HG02981 (cell line): Measurements from ENCODE around the gene AGPAT2.
"Not testable (repeated sequence)": the region's sequence is repeated elsewhere in the genome, so short reads cannot be mapped to it uniquely, and the experiment has no call there.

Source experiments
- ATAC-seq: cut with Tn5 transposase; IDR thresholded peaks from one replicate; pipeline ENCODE4 v1.9.1; 2021; ENCODE audit warnings: mild to moderate bottlenecking, moderate library complexity; ENCODE audit not compliant: unreplicated experiment

Gene AGPAT2

DNA sequence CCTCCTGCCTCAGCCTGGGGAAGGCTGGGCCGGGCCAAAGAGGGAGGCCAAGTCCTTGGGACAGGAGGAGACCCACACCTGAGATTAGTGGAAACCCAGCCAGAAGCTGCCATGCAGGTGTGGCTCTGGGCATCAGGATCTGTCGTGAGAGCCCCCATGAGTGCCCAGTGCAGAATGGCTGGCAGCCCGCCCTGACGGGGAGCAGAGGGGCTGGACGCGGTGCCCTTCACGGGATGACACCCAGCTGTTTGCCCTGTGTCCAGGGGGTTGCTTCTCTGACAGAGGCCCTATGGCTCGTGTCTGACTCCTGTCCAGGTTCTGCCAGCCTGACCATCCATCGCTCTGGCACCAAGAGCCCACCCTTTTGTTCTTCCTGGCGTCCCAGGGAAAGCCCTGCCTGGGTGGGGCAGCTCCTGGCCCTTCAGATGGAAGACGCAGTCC is 33.7 kb upstream of the AGPAT2 start:
- ATAC-seq, result no peak

DNA sequence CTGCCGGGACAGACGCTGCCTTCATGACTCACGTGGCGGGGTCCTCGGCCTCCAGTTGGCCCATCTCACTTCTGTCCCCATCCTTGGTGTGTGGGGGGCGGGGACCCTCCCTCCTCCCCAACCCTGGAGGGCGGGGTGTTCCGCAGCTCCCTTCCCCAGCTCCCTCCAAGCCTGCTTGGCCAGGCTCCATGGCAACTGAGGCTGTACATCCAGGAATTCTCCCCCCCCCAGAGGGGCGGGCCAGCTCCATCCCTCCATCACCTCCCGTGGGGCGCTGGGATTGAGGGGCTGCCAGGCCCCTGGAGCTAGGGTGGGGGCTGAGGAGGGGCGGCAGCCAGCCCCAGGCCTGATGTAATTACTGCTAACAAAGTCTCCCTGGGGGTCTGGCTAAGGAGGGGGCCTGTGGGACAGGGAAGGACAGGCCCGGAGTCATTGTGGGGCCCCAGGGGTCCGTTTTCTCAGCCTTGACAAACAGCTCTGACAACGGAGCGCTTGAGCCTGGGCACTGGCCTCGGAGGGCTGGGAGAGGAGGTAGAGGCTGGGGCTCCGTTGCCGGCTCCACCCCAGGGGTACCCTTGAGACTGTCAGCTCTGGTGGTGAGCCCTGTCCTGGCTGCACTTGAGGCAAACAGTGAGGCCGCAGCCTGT is 33.1 kb upstream of the AGPAT2 start:
- ATAC-seq, result no peak

GRCh38 chr9:136719195-136719880 is 32.1 kb upstream of the AGPAT2 start:
- no peak for ATAC-seq

DNA sequence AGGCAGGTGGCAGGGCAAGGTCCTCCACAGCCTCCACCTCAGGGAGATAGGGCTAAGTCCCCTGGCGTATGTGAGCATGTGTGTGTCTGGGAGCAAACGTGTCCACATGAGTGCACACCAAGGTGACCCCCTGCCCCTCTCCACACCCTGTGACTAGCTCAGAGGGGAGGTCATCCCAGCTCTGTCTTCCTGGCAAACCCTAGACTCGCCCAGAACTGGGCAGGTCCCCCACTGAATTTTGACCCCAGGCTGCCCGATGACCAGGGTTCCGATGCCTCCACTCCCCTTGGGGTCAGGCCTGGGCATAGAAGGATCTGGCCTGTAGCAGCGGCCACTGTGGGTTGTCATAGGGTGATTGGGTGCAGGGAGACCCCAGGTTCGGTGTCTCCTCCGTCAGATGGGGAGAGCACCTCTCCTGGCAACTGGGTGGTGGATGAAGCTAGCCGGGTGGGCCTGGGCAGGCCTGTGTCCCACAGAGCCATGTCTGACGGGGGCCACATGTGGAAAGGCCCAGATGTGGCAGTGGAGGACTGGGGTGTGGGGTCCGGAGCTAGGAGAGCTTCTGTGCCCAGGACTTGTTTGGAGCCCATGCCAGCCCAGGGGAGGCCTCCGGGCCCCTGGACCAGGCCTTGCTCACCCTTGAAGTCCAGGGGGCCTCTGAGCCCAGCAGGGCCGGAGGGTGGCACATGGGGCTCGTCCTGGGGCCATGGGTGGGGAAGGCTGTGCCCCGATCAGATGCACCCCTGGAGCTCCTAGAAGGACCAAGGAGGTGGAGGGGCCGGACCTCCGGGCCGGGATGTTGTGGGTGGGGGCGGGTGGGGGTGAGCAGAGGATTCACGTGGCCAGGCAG is 31.3 kb upstream of the AGPAT2 start:
- no peak for ATAC-seq

DNA sequence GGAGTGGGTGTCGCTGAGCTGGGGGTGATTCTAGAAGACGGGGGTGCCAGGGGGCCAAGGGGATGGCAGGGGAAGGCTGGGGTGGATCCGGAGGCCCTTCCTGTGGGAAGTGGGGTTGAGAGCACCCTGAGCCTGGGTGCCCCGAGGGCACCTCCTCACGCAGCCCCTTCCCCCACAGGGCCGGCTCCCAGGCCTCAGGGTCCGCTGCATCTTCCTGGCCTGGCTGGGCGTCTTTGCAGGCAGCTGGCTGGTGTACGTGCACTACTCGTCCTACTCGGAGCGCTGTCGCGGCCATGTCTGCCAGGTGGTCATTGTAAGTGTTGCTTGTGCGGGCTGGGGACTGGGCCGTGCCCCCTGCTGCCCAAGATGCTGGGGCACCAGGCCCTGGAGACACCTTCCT is 30.1 kb upstream of the AGPAT2 start:
- no peak for ATAC-seq

DNA sequence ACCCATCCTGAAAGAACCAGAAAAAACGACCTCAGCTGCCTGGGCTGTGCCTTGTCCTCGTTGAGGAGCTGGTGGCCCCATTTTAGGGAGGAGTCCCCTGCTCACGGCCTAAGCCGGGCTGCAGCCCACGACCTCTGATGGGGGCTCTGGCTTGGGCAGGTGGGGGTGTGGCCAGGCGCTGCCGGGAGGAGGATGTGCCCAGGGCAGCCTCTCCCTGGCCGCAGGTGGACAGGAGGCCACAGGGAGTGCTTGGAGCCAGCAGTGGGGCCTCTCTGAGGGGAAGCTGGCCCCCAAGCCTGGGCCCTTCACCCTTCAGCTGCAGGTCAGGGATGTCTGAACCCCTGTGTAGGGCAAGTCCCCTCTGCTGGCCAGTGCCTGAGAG is 27.6 kb upstream of the AGPAT2 start:
- ATAC-seq, result no peak

- no peak for ATAC-seq
These were observed 27.0 kb upstream of the AGPAT2 start for GRCh38 chr9:136714096-136714892.

DNA sequence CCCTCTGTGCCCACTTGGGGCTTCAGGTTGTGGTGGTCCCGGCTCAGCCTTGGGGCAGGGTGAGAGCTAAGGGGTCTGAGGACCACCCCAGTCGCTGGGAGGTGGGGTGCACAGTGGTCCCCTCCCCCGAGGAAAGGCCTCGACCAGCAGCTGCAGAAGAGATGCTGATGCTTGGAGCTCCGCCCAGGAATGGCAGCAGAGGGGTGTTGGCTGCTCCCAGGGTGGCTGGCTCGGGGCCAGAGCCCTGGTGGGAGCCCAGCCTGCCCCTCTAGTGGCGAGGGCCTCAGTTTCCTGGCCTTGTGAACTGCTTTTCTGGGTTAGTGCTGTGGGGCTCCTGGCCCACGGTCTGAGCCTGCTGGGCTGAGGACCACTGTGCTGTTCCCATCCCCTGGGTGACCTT is 26.3 kb upstream of the AGPAT2 start:
- ATAC-seq, result no peak

DNA sequence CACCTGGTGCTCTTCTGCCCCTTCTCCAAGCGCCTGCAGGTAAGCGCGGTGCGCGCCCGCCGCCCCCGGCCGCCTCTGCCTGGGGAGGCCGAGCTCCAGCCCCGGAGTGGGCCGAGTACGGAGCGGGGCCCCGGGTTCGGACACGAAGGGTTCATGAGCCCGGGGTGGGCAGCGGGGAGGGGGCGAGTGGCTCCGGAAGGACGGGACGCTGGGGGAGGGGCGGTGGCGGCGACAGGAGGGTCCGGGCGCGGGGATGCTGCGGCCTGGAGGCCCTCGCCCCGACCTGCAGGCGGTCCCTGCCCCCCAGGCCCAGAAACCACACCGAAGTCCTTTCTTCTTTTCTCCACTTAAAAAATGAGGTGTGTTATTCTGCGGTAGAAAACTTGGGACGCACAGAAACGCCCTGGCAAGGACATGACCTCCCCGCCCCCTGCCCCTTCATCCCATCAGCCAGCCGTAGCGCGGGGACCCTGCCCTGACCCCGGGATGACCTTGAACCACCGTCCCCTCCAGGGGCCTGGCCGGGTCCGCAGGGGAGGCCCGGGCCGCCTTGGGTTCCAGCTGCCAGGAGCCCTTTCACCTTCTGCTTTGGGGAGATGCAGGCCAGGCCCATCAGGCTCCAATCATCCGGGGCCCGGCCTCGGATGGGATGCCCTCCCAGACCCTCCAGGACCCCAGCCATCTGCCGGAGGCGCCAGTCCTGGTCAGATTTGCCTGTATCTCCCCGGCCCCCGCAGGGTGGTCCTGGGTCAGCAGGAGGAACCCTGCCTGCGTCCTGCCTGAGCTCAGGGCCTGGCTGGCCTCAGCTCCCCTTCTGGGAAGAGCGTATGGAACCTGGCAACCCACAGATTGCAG is 25.7 kb upstream of the AGPAT2 start:
- ATAC-seq, result no peak

DNA sequence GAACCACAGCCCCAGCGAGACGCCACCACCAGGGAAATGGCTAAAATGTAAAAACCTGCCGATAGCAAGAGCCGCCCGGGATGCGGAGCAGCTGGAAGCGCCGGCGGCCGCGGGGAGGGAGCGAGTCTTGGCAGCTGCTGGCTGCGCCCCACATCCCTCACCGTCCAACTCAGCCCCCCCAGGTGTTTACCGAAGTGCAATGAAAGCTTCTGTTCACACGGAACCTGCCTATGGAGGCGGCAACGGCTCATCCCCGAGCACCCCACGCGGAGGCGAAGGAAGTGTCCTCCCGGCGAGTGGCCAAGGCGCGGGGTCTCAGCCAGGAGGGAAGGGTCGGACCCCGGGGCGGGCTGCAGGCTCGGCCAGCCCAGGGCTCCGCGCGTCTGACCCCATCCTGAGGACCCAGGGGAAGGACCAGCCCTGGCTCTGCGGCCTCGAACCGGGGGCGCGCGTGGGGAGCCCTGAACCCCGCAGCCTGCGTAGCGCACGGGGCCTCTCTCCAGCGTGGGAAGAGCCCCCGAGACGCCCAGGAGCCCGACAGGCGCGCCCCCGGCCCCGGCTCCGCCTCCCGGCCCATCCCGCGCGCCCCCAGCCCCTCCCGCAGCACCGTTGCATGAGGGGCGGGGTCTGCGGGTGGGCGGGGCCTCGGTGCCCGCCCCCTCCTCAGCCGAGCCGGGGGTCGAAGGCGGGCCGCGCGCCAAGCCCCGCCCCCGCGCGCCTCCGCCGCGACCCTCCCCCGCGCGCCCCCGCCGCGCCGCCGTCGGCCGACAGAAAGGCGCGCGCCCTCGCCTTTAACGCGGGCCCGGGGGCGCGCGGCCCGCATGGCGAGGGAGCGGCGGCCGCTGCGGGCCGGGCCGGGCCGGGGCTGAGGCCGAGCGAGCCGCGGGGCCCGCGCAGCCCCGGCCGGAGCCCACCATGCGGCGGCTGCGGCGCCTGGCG is 24.8 kb upstream of the AGPAT2 start, which contains the start of gene DIPK1B:
DIPK1B (plus strand) TSS at position 822 of the 939 bp plus-strand sequence; CDS start at position 916, 94 bp downstream.
- no peak for ATAC-seq

GRCh38 chr9:136711219-136711648 is 24.0 kb upstream of the AGPAT2 start:
- ATAC-seq, result not testable (repeated sequence)

DNA sequence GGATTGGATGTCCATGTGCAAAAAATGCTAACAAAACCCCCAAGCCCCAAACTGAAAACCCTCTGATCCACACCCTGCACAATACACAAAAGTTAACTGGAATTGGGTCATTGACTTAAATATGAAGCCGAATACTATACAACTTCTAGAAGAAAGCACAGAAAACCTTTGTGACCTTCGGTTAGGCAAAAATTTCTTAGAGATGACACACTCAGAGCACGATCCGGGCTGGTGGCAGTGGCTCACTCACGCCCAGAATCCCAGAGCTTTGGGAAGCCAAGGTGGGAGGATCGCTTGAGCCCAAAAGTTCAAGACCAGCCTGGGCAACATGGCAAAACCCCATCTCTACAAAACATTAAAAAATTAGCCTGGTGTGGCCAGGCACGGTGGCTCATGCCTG is 23.3 kb upstream of the AGPAT2 start:
- ATAC-seq, result no peak

DNA sequence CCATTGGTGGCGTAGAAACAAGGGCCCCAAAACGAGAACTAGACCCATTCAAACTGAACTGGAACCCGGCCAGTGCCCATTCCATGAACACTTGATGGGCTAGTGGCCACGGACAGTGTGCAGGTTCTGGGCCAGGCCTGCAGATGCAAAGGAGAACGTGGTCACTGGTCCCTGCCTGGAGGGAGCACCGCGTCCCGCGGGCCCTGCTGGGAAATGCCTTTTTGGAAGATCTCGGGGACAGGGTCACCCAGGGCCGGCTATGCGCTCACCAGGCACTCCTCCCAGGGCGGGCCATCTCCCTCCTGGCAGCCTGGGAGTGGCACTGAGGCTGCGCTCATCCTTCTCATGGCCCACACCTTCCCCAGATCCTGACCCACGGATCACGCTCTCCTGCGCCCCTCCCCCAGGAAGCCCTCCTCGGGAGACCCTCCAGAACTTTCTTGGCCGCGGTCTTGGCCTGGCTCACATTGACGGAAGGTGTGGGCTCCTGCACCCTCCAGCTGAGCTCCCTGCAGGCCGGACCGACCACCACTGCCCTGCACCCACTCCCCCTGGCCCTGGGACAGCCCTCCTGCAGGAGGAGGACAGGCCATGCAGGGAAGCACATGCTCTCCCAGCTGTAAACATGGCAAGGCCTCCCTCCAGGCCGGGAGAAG is 22.3 kb upstream of the AGPAT2 start:
- no peak for ATAC-seq

DNA sequence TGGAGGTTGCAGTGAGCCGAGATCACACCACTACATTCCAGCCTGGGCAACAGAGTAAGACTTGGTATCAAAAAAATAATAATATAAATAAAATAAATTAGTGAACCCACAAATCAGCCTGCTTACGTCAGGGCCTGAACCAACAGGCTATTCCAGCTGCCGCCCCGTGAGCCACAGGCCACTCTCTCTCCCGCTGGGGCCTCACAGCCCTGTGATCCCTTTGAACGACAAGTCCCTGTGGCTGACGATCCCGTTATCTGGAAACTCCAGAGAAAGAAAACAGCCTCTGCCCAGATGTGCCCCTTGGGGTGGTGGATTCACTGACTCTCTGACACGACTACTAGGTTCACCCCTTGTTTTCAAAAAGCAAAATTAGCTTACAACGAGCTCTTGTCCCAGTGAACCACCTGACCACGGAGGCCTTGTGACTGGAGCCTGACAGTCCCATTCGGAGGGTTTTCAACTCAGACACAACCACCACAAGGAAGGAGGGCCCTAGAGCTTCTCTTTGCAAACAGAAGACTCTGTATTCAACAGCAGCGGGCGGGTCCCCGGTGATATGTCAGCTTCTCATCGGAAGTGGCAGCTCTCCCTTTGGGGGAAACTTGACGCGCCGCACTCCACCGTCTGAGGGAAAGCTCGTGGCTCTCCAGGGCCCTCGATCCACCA is 20.7 kb upstream of the AGPAT2 start:
- no peak for ATAC-seq

GRCh38 chr9:136707011-136707410 is 19.8 kb upstream of the AGPAT2 start:
- no peak for ATAC-seq

- ATAC-seq, result no peak
These were observed 18.3 kb upstream of the AGPAT2 start for GRCh38 chr9:136705564-136705963.

GRCh38 chr9:136704741-136705140 is 17.5 kb upstream of the AGPAT2 start:
- ATAC-seq, result not testable (repeated sequence)
